ENCODE data around the gene DNAH1.

DNA sequence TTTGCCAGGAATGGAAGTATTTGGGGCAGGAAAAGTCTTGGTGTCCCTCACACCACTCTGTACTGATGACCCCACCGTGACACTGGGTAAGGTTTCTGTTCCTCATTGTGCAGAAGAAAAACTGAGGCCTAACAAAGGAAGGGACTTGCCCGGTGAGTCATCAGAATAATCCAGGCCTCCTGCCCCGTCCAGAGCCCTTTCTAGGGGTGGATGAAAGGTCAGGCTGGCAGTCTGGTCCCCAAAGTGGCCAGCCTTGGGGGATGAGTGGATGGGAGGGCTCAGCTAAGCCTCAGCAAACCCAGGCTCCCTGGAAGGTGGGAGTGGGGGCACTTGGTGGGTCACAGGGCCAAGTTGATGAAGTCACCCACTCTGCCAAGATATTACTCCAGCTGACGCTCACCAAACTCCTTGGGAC is 2.3 kb upstream of the DNAH1 start:
- TF ChIP-seq, protein P1, sequence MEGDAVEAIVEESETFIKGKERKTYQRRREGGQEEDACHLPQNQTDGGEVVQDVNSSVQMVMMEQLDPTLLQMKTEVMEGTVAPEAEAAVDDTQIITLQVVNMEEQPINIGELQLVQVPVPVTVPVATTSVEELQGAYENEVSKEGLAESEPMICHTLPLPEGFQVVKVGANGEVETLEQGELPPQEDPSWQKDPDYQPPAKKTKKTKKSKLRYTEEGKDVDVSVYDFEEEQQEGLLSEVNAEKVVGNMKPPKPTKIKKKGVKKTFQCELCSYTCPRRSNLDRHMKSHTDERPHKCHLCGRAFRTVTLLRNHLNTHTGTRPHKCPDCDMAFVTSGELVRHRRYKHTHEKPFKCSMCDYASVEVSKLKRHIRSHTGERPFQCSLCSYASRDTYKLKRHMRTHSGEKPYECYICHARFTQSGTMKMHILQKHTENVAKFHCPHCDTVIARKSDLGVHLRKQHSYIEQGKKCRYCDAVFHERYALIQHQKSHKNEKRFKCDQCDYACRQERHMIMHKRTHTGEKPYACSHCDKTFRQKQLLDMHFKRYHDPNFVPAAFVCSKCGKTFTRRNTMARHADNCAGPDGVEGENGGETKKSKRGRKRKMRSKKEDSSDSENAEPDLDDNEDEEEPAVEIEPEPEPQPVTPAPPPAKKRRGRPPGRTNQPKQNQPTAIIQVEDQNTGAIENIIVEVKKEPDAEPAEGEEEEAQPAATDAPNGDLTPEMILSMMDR (IDR thresholded peaks at IDR 0.05): no peak
- TF ChIP-seq POLR2AphosphoS5 (IDR thresholded peaks at IDR 0.05) (no peak), POLR2A (IDR thresholded peaks at IDR 0.05) (no peak)
